ENCODE results near the gene HHIPL1.

DNA sequence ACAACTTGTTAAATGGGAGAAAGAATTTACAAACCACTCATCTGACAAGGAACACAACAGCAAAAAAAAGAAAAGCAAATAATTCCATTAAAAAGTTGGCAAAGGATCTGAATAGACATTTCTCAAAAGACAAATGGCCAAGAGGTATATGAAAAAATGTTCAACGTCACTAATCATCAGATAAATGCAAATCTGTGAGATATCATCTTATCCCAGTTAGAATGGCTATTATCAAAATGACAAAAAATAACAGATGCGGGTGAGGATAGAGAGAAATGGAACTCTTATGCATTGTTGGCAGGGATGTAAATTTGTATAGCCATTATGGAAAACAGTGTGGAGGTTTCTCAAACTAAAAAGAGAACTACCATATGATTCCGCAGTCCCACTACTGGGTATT is 69.0 kb downstream of the HHIPL1 start:
- TF ChIP-seq CTCF (IDR thresholded peaks at IDR 0.05; ENCODE audit: low read depth, low read length, poor library complexity, severe bottlenecking) (no peak), EZH2phosphoT487 (IDR thresholded peaks at IDR 0.05; ENCODE audit: borderline replicate concordance, low read length) (no peak)

Data from DOHH2 (cell line).